ENCODE results near the gene SCYGR3.
A peak's percentile ranks its signal among the peaks of the same experiment; 100 is the strongest.

The SCYGR3 gene

GRCh38 chr2:227576110-227576509 lies 38.5 kb downstream of the SCYGR3 start:
- H3K4me3 ChIP-seq (replicated peaks in 1 of 2; ENCODE audit: low read depth in 2 of 2, low read length in 2 of 2), result no peak overlapping the region
- no peak for TF ChIP-seq CTCF (IDR thresholded peaks at IDR 0.05; ENCODE audit: low read depth, low read length)
- peak in 1 of 2 donors; percentile 26 for DNase-seq (ENCODE audit: low read depth in 2 of 2)

GRCh38 chr2:227570615-227571014 lies 44.0 kb downstream of the SCYGR3 start:
- no peak for DNase-seq (ENCODE audit: low read depth in 2 of 2)
- no peak for TF ChIP-seq CTCF (IDR thresholded peaks at IDR 0.05; ENCODE audit: low read depth, low read length)
- no peak overlapping the region for H3K4me3 ChIP-seq (replicated peaks in 1 of 2; ENCODE audit: low read depth in 2 of 2, low read length in 2 of 2)

DNA sequence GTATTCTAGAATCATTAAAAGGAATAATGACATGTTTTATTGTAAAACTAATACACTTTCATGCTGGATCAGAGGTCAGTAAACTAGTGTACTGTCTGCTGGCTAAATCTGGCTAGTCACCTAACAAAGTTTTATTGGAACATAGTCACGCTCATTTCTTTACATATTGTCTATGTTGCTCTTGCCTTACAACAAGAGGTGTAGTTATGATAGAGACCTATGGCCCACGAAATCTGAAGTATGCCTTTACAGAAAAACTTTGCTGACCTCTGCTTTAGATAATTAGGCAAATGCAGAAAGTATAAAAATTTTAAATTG lies 45.8 kb downstream of the SCYGR3 start:
- no peak overlapping the region for H3K4me3 ChIP-seq (replicated peaks in 1 of 2; ENCODE audit: low read depth in 2 of 2, low read length in 2 of 2)
- no peak for TF ChIP-seq CTCF (IDR thresholded peaks at IDR 0.05; ENCODE audit: low read depth, low read length)
- DNase-seq (ENCODE audit: low read depth in 2 of 2), result no peak

DNA sequence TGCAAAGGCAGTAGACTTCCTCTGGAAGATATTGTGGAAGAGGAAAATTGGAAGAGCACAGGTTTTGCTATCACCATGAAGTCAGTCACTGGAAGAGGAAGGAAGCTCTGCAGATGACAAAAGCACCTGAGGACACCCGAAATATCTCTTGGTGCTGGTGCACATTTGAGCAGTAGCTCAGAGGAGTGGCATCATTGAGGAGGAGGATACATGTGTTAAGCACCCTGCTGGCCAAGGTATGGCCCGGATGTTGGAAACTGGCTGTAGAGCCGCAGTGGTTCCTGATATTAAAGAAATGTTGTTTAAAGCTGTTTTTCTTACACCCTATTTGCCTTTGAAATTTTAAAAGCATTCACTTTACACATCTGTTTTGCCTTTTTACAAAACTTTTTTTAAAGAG lies 48.6 kb downstream of the SCYGR3 start:
- DNase-seq (ENCODE audit: low read depth in 2 of 2), result no peak
- TF ChIP-seq CTCF (IDR thresholded peaks at IDR 0.05; ENCODE audit: low read depth, low read length), result no peak
- no peak overlapping the region for H3K4me3 ChIP-seq (replicated peaks in 1 of 2; ENCODE audit: low read depth in 2 of 2, low read length in 2 of 2)

DNA sequence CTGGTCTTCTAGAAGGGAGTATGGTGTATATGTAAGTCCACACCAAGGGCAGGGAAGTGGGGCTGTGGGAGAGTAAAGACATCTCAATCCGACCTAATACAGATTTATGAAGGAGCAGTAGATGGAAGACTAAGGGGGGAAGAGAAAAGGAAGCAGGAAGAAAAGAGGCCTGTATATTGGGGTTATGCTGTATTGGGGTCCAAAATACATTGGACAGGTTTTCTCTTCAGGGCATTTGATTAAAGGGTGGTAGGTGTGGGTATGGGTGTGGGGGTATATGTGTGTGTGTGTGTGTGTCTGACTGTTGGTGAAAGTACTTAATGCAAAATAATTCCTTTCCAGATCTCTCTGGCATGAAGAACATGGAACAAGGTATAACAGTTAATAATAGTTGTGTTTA lies 49.6 kb downstream of the SCYGR3 start:
- H3K4me3 ChIP-seq (replicated peaks in 1 of 2; ENCODE audit: low read depth in 2 of 2, low read length in 2 of 2), result no peak overlapping the region
- DNase-seq (ENCODE audit: low read depth in 2 of 2), result no peak
- no peak for TF ChIP-seq CTCF (IDR thresholded peaks at IDR 0.05; ENCODE audit: low read depth, low read length)

Measured in cardiac fibroblast (primary cell).